ENCODE results near the gene PSMB2.

GRCh38 chr1:35567947-35568558, 73.3 kb downstream of the PSMB2 start:
- TF ChIP-seq CTCF (IDR thresholded peaks at IDR 0.05) = no peak
- TF ChIP-seq HDAC2 (IDR thresholded peaks at IDR 0.05) = no peak
- no peak for TF ChIP-seq CBX8 (IDR thresholded peaks at IDR 0.05)
- no peak for TF ChIP-seq POLR2A (IDR thresholded peaks at IDR 0.05; ENCODE audit: low read length)
- no peak for TF ChIP-seq REST (IDR thresholded peaks at IDR 0.05)
- TF ChIP-seq KDM1A (IDR thresholded peaks at IDR 0.05; ENCODE audit: low read depth) = no peak
- no peak for TF ChIP-seq KDM5A (IDR thresholded peaks at IDR 0.05)
